Neuronal stem cell (in vitro differentiated cells): ENCODE measurements around the gene ANKRD31.
A peak's percentile ranks its signal among the peaks of the same experiment; 100 is the strongest.

Experiments
- DNase-seq: peaks from one replicate; pipeline ENCODE4 v3.0.0-alpha.2; 2013; ENCODE audit warnings: low spot score
- H2AFZ ChIP-seq: one replicate; pipeline ENCODE4 v1.6.1; 2013; ENCODE audit warnings: mild to moderate bottlenecking, low read length, inconsistent platforms
- H2AK5ac ChIP-seq: 2 replicates; pipeline ENCODE4 v1.6.1; 2013; ENCODE audit warnings: low read depth, mild to moderate bottlenecking, inconsistent platforms, low read length, moderate library complexity, mixed read lengths
- H2BK120ac ChIP-seq: 2 replicates; pipeline ENCODE4 v1.6.1; 2013; ENCODE audit warnings: low read depth, mild to moderate bottlenecking, inconsistent platforms, low read length, moderate library complexity, mixed read lengths
- H2BK12ac ChIP-seq: one replicate; pipeline ENCODE4 v1.6.1; 2013; ENCODE audit warnings: low read length, inconsistent platforms
- H2BK15ac ChIP-seq: 2 replicates; pipeline ENCODE4 v1.6.1; 2013; ENCODE audit warnings: mild to moderate bottlenecking, low read length, inconsistent platforms, mixed read lengths
- H2BK5ac ChIP-seq: one replicate; pipeline ENCODE4 v1.6.1; 2013; ENCODE audit warnings: inconsistent platforms, mild to moderate bottlenecking, low read length, moderate library complexity
- H3K14ac ChIP-seq: one replicate; pipeline ENCODE4 v1.6.1; 2013; ENCODE audit warnings: low read length, inconsistent platforms
- H3K18ac ChIP-seq: 2 replicates; pipeline ENCODE4 v1.6.1; 2013; ENCODE audit warnings: low read length, inconsistent platforms
- H3K23ac ChIP-seq: 2 replicates; pipeline ENCODE4 v1.6.1; 2013; ENCODE audit warnings: low read depth, mild to moderate bottlenecking, mixed read lengths, low read length, inconsistent platforms; ENCODE audit not compliant: poor library complexity
- H3K27ac ChIP-seq: replicated peaks from 3 replicates; pipeline ENCODE4 v1.5.1; 2013; ENCODE audit warnings: low read length, inconsistent platforms
- H3K27me3 ChIP-seq, 3 experiments: 2 replicates each; pipeline ENCODE4 v1.6.1; 2013; ENCODE audit warnings: low read length in 3 of 3, mild to moderate bottlenecking in 2 of 3, inconsistent platforms in 1 of 3, low read depth in 1 of 3, mixed read lengths in 1 of 3, moderate library complexity in 1 of 3; ENCODE audit not compliant: control insufficient read depth in 3 of 3, insufficient read depth in 3 of 3
- H3K36me3 ChIP-seq, 2 donors: replicated peaks in 1 of 2; 2 replicates each; pipeline ENCODE4 v1.6.1; 2013; ENCODE audit warnings: low read length in 2 of 2; ENCODE audit not compliant: control insufficient read depth in 2 of 2, insufficient read depth in 2 of 2
- H3K4ac ChIP-seq: 2 replicates; pipeline ENCODE4 v1.6.1; 2013; ENCODE audit warnings: inconsistent platforms, mild to moderate bottlenecking, low read length, moderate library complexity
- H3K4me1 ChIP-seq, 2 donors: 1 replicate in 1 of 2; 2 replicates in 1 of 2; pipeline ENCODE4 v1.6.1; 2013; ENCODE audit warnings: low read length in 2 of 2, low read depth in 1 of 2; ENCODE audit not compliant: control insufficient read depth in 2 of 2, insufficient read depth in 1 of 2
- H3K4me2 ChIP-seq: one replicate; pipeline ENCODE4 v1.6.1; 2013; ENCODE audit warnings: mild to moderate bottlenecking, low read length, inconsistent platforms; ENCODE audit not compliant: insufficient read depth, poor library complexity, severe bottlenecking
- H3K4me3 ChIP-seq, 2 donors: 2 replicates each; pipeline ENCODE4 v1.5.1; 2013; ENCODE audit warnings: low read length in 2 of 2, mild to moderate bottlenecking in 2 of 2, inconsistent platforms in 1 of 2, moderate library complexity in 1 of 2
- H3K79me1 ChIP-seq: one replicate; pipeline ENCODE4 v1.6.1; 2013; ENCODE audit warnings: low read depth, mild to moderate bottlenecking, inconsistent platforms, low read length, moderate library complexity
- H3K9ac ChIP-seq: one replicate; pipeline ENCODE4 v1.6.1; 2013; ENCODE audit warnings: mild to moderate bottlenecking, low read depth, low read length, inconsistent platforms; ENCODE audit not compliant: poor library complexity
- H3K9me3 ChIP-seq, 2 donors: replicated peaks in 1 of 2; 2 replicates each; pipeline versions ENCODE3 to v1.6.1; 2013; ENCODE audit warnings: low read length in 2 of 2, mild to moderate bottlenecking in 2 of 2, inconsistent platforms in 1 of 2, low read depth in 1 of 2, mixed read lengths in 1 of 2, moderate library complexity in 1 of 2; ENCODE audit not compliant: control insufficient read depth in 2 of 2, insufficient read depth in 1 of 2
- H4K8ac ChIP-seq: one replicate; pipeline ENCODE4 v1.6.1; 2013; ENCODE audit warnings: low read depth, mild to moderate bottlenecking, inconsistent platforms, low read length, moderate library complexity
- H4K91ac ChIP-seq: one replicate; pipeline ENCODE4 v1.6.1; 2013; ENCODE audit warnings: low read length, low read depth, mild to moderate bottlenecking, inconsistent platforms; ENCODE audit not compliant: poor library complexity
- WGBS, 2 donors: extraction: QIAGEN DNeasy Blood & Tissue Kit; methylation state at CpG; one replicate each; pipeline ENCODE4 v1.1.7; 2013; ENCODE audit warnings: missing lambda C conversion rate in 2 of 2, mixed read lengths in 1 of 2; ENCODE audit not compliant: insufficient read length in 2 of 2, insufficient replicate concordance in 1 of 2; ENCODE audit errors: extremely low coverage in 2 of 2; 5-methylcytosine and 5-hydroxymethylcytosine counted together

ANKRD31 gene

GRCh38 chr5:75049456-75050351 lies 187.0 kb downstream of the ANKRD31 start:
- H3K9me3 ChIP-seq: no peaks in the 10 kb centered on the region
- no peak overlapping the region for H2BK5ac ChIP-seq
- DNase-seq: peak; percentile 46
- no peak overlapping the region for H3K9ac ChIP-seq
- H3K23ac ChIP-seq: peak overlapping the region; percentile 25
- no peaks in the 10 kb centered on the region for H3K36me3 ChIP-seq
- H2AFZ ChIP-seq: no peak overlapping the region
- no peak overlapping the region for H3K18ac ChIP-seq
- H3K4me1 ChIP-seq: peaks cover 2 to 10% of the 10 kb centered on the region in 2 donors
- H2BK120ac ChIP-seq: no peak overlapping the region
- peak overlapping the region; percentile 56 for H4K8ac ChIP-seq
- H3K4me2 ChIP-seq: no peak overlapping the region
- H2BK15ac ChIP-seq: no peak overlapping the region
- no CpG with 5 or more reads among the region's 11 CpGs for whole genome bisulfite sequencing, 2 donors
- H3K27me3 ChIP-seq: peaks cover 0 to 23% (median 14%) of the 10 kb centered on the region in 3 experiments
- no peak overlapping the region for H2AK5ac ChIP-seq
- no peak overlapping the region for H4K91ac ChIP-seq
- no peak overlapping the region for H3K14ac ChIP-seq
- no peak overlapping the region for H3K27ac ChIP-seq
- H2BK12ac ChIP-seq: no peak overlapping the region
- H3K4me3 ChIP-seq: no peak overlapping the region
- H3K4ac ChIP-seq: no peak overlapping the region
- no peaks in the 10 kb centered on the region for H3K79me1 ChIP-seq

GRCh38 chr5:75048457-75048953 lies 188.2 kb downstream of the ANKRD31 start:
- no peak overlapping the region for H2BK5ac ChIP-seq
- H4K91ac ChIP-seq: no peak overlapping the region
- H3K9me3 ChIP-seq: no peaks in the 10 kb centered on the region
- no peaks in the 10 kb centered on the region for H3K36me3 ChIP-seq
- no peak overlapping the region for H3K9ac ChIP-seq
- no peak overlapping the region for H4K8ac ChIP-seq
- no peaks in the 10 kb centered on the region for H3K79me1 ChIP-seq
- no peak overlapping the region for H3K27ac ChIP-seq
- WGBS, 2 donors: no CpG with 5 or more reads among the region's 7 CpGs
- no peak overlapping the region for H2AFZ ChIP-seq
- peaks cover 2 to 7% of the 10 kb centered on the region in 2 donors for H3K4me1 ChIP-seq
- no peak overlapping the region for H3K23ac ChIP-seq
- H3K4ac ChIP-seq: no peak overlapping the region
- no peak overlapping the region for H2BK15ac ChIP-seq
- H3K4me2 ChIP-seq: no peak overlapping the region
- H3K4me3 ChIP-seq: no peak overlapping the region
- H3K14ac ChIP-seq: no peak overlapping the region
- no peak overlapping the region for H2AK5ac ChIP-seq
- no peak overlapping the region for H2BK120ac ChIP-seq
- H2BK12ac ChIP-seq: no peak overlapping the region
- peaks cover 0 to 17% (median 13%) of the 10 kb centered on the region in 3 experiments for H3K27me3 ChIP-seq
- no peak for DNase-seq
- no peak overlapping the region for H3K18ac ChIP-seq

DNA sequence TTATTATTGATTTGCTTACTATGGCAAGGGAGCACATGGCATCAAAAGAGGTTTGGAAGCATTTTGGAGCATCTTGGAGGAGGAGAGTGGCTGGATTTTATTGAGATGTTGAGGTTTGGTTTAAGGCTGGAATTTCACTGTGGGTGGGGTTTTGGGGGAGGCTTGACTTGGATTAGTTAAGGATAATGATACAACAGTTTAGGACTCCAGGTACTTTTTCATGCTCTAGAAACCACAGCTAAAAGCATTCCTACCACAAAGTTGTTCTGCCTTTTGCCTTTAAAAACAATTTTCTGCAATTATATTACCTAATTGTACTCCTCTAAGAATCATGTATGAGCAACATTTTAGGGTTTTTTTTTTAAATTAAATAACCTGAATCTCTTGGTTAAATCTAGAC lies 189.3 kb downstream of the ANKRD31 start:
- H3K4ac ChIP-seq: no peak overlapping the region

DNA sequence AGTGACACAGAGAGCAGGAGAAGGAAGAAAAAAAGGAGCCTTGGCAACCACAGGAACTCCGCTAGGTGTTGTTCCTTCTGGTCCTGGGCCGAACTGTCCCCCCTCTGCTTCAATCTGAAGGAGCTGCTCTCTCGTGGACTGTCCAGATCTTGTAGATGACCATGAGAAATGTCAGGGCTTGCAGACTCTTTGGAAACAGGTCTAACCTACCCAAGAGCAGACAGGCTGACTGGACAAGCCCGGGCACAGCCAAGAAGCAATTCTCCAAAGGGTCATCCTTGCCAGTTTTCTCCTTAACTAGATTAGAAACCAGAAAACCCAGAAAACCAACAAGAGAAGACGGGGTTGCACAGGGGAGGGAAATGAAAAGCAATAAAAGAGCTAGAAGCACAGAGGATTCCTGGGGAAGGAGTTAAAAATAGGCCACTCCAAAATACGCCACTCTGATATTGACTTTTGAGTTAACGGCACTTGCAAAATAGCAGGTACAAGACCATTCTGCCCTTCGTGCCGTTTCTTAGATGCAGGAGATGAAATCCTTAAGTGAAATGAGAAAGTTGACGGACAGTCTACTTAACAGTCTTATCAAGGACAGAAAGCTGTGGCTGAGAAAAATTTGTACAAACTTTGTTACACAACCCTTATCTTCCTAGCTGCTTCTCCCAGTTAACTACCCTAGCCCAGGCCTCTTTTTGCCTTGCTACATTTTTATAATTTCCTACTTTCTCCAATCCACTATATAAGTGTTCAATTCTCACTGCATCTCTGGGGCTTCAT lies 190.1 kb downstream of the ANKRD31 start:
- Histone ChIP-seq H3K9ac (no peak overlapping the region), H3K4me1 (peaks cover 2 to 5% of the 10 kb centered on the region in 2 donors), H3K18ac (peak overlapping the region; percentile 44), H3K27ac (no peak overlapping the region), H4K8ac (no peak overlapping the region), H3K27me3 (peaks cover 0 to 10% (median 8%) of the 10 kb centered on the region in 3 experiments), H3K4me3 (no peak overlapping the region), H3K4ac (no peak overlapping the region), H2BK15ac (no peak overlapping the region), H3K79me1 (no peaks in the 10 kb centered on the region), H2BK12ac (no peak overlapping the region), H3K14ac (no peak overlapping the region), H2AK5ac (no peak overlapping the region), H2AFZ (no peak overlapping the region), H2BK5ac (no peak overlapping the region), H2BK120ac (no peak overlapping the region), H4K91ac (no peak overlapping the region), H3K4me2 (no peak overlapping the region), H3K23ac (no peak overlapping the region), H3K36me3 (no peaks in the 10 kb centered on the region), H3K9me3 (no peaks in the 10 kb centered on the region)
- DNase-seq: no peak
- no CpG with 5 or more reads among the region's 10 CpGs for WGBS, 2 donors

More for the DNA sequence above, 189.3 kb downstream of the ANKRD31 start:
- Histone ChIP-seq H3K9me3 (no peaks in the 10 kb centered on the region), H3K9ac (no peak overlapping the region), H2AFZ (no peak overlapping the region), H3K79me1 (no peaks in the 10 kb centered on the region), H2BK5ac (no peak overlapping the region), H3K23ac (no peak overlapping the region), H3K18ac (no peak overlapping the region), H3K36me3 (no peaks in the 10 kb centered on the region), H2BK15ac (no peak overlapping the region), H3K4me3 (no peak overlapping the region), H2BK12ac (no peak overlapping the region), H2AK5ac (no peak overlapping the region), H3K27me3 (peaks cover 0 to 16% (median 13%) of the 10 kb centered on the region in 3 experiments), H4K8ac (no peak overlapping the region), H3K4me2 (no peak overlapping the region), H3K4me1 (peaks cover 2 to 7% of the 10 kb centered on the region in 2 donors), H4K91ac (no peak overlapping the region), H3K14ac (no peak overlapping the region), H2BK120ac (no peak overlapping the region), H3K27ac (no peak overlapping the region)
- no peak for DNase-seq
